NT2/D1 (cell line): Measurements from ENCODE around the gene THBS2.

Experiments
- YY1 ChIP-seq: IDR thresholded peaks from 2 replicates; pipeline ENCODE4 v1.6.1; 2011; ENCODE audit not compliant: insufficient read length, insufficient read depth
- ZNF274 ChIP-seq: IDR thresholded peaks from 2 replicates; pipeline ENCODE4 v1.6.1; 2011; ENCODE audit warnings: mild to moderate bottlenecking, low read depth, low read length

GRCh38 chr6:169212897-169213813 is 40.5 kb downstream of the THBS2 start:
- TF ChIP-seq YY1, result no peak
- no peak for TF ChIP-seq ZNF274
